Tibial artery (tissue), 4 donors: ENCODE results near the gene MGLL.

Source experiments
- DNase-seq, 2 donors: peaks; one replicate each; pipeline ENCODE4 v3.0.0-alpha.2; 2019
- H3K27ac ChIP-seq, 2 donors: fragments of 200-600 bp; sonication (generic) in 1 of 2; 1 replicate in 1 of 2; 2 replicates in 1 of 2; pipeline ENCODE4 v1.5.1; 2018 to 2019; ENCODE audit warnings: mild to moderate bottlenecking in 1 of 2
- H3K27me3 ChIP-seq, 2 donors: fragments of 200-600 bp; sonication (generic) in 1 of 2; one replicate each; pipeline versions ENCODE4 v1.5.1 to v1.6.0; 2016 to 2019
- H3K36me3 ChIP-seq, 3 donors: fragments of 200-600 bp; sonication (generic) in 2 of 3; one replicate each; pipeline ENCODE4 v1.5.1; 2016 to 2019; ENCODE audit warnings: mild to moderate bottlenecking in 2 of 3
- H3K4me1 ChIP-seq, 4 donors: fragments of 200-600 bp; sonication (generic) in 2 of 4; 1 replicate in 3 of 4; 2 replicates in 1 of 4; pipeline ENCODE4 v1.5.1; 2016 to 2019
- H3K4me3 ChIP-seq, 2 donors: fragments of 200-600 bp; sonication (generic) in 1 of 2; 1 replicate in 1 of 2; 2 replicates in 1 of 2; pipeline ENCODE4 v1.5.1; 2018 to 2019; ENCODE audit warnings: mild to moderate bottlenecking in 2 of 2
- H3K9me3 ChIP-seq, 3 donors: fragments of 200-600 bp; sonication (generic) in 1 of 3; one replicate each; pipeline ENCODE4 v1.5.1; 2016 to 2019
- CTCF ChIP-seq, 2 experiments: fragments of 200-600 bp in 1 of 2; fragments of 450-650 bp in 1 of 2; IDR thresholded peaks; one replicate each; pipeline ENCODE4 v1.5.1; 2017 to 2019; ENCODE audit warnings: antibody characterized with exemption in 2 of 2, mild to moderate bottlenecking in 1 of 2, moderate library complexity in 1 of 2
- intact Hi-C: fragments of 100-400 bp; cut with DNase I; formaldehyde crosslinking; loops from one replicate; pipeline ENCODE4 v1.15.0; 2023; ENCODE audit warnings: low total_unique reads

Gene MGLL

GRCh38 chr3:127805026-127805753 lies 17.1 kb downstream of the MGLL start:
- H3K4me1 ChIP-seq, result peaks cover 0 to 14% (median 0%) of the 10 kb centered on the region in 4 donors
- H3K36me3 ChIP-seq, result peaks cover 3 to 17% (median 14%) of the 10 kb centered on the region in 3 donors
- H3K27ac ChIP-seq, result no peak overlapping the region
- TF ChIP-seq CTCF (IDR thresholded peaks at IDR 0.05), result no peak
- no peaks in the 10 kb centered on the region for H3K27me3 ChIP-seq
- intact Hi-C loops, result no loop called here
- no peak overlapping the region for H3K4me3 ChIP-seq
- DNase-seq, result no peak
- no peaks in the 10 kb centered on the region for H3K9me3 ChIP-seq

GRCh38 chr3:127804141-127804540 lies 18.2 kb downstream of the MGLL start:
- no peak for TF ChIP-seq CTCF (IDR thresholded peaks at IDR 0.05)
- intact Hi-C loops, result no loop called here
- Histone ChIP-seq H3K4me1 (peaks cover 0 to 22% (median 2%) of the 10 kb centered on the region in 4 donors), H3K36me3 (peaks cover 0 to 10% (median 9%) of the 10 kb centered on the region in 3 donors), H3K27ac (no peak overlapping the region), H3K9me3 (no peaks in the 10 kb centered on the region), H3K27me3 (no peaks in the 10 kb centered on the region), H3K4me3 (no peak overlapping the region)
- DNase-seq, result no peak

- peaks cover 0 to 8% (median 5%) of the 10 kb centered on the region in 3 donors for H3K36me3 ChIP-seq
- H3K9me3 ChIP-seq, result no peaks in the 10 kb centered on the region
- no peak overlapping the region for H3K27ac ChIP-seq
- H3K4me3 ChIP-seq, result no peak overlapping the region
- TF ChIP-seq CTCF (IDR thresholded peaks at IDR 0.05), result no peak
- H3K4me1 ChIP-seq, result peaks cover 0 to 26% (median 2%) of the 10 kb centered on the region in 4 donors
- intact Hi-C loops, result no loop called here
- H3K27me3 ChIP-seq, result no peaks in the 10 kb centered on the region
- no peak for DNase-seq
These were observed 18.7 kb downstream of the MGLL start for GRCh38 chr3:127803619-127804018.

GRCh38 chr3:127802606-127803005 lies 19.7 kb downstream of the MGLL start:
- Histone ChIP-seq H3K27ac (no peak overlapping the region), H3K9me3 (no peaks in the 10 kb centered on the region), H3K4me3 (no peak overlapping the region), H3K36me3 (peaks cover 0 to 6% (median 0%) of the 10 kb centered on the region in 3 donors), H3K4me1 (peaks cover 0 to 26% (median 2%) of the 10 kb centered on the region in 4 donors), H3K27me3 (no peaks in the 10 kb centered on the region)
- DNase-seq, result no peak
- intact Hi-C loops, result no loop called here
- TF ChIP-seq CTCF (IDR thresholded peaks at IDR 0.05), result no peak

GRCh38 chr3:127801731-127802313 lies 20.5 kb downstream of the MGLL start:
- Histone ChIP-seq H3K36me3 (peaks cover 0 to 6% (median 0%) of the 10 kb centered on the region in 3 donors), H3K4me3 (no peak overlapping the region), H3K27me3 (no peaks in the 10 kb centered on the region), H3K9me3 (no peaks in the 10 kb centered on the region), H3K4me1 (peaks cover 0 to 28% (median 3%) of the 10 kb centered on the region in 4 donors), H3K27ac (no peak overlapping the region)
- no peak for TF ChIP-seq CTCF (IDR thresholded peaks at IDR 0.05)
- DNase-seq, result no peak
- intact Hi-C loops, result no loop called here
